Measurements from ENCODE around the gene TBC1D14.

- TF ChIP-seq RAD21 (IDR thresholded peaks at IDR 0.05; ENCODE audit: low read length) (no peak), CTCF (conservative IDR thresholded peaks at IDR 0.05; ENCODE audit: low read depth, low read length) (no peak), POLR2A (IDR thresholded peaks at IDR 0.05; ENCODE audit: low read depth, low read length) (no peak), CEBPB (IDR thresholded peaks at IDR 0.05; ENCODE audit: low read depth, low read length) (no peak), RCOR1 (IDR thresholded peaks at IDR 0.05; ENCODE audit: insufficient replicate concordance, low read length) (no peak)
Measured at GRCh38 chr4:7063362-7063761, 153.7 kb downstream of the TBC1D14 start.
